Ectodermal cell (in vitro differentiated cells): ENCODE data around the gene RAB37.
A peak's percentile ranks its signal among the peaks of the same experiment; 100 is the strongest.

Experiments
- H3K27ac ChIP-seq: 2 replicates; pipeline ENCODE4 v1.7.0; 2013; ENCODE audit warnings: mild to moderate bottlenecking, low read depth, low read length; ENCODE audit not compliant: insufficient read depth, poor library complexity, severe bottlenecking
- H3K27me3 ChIP-seq: 2 replicates; pipeline ENCODE4 v1.7.0; 2013; ENCODE audit warnings: mild to moderate bottlenecking, low read length; ENCODE audit not compliant: insufficient read depth, control insufficient read depth, poor library complexity, severe bottlenecking
- H3K36me3 ChIP-seq: one replicate; pipeline ENCODE4 v1.7.0; 2013; ENCODE audit warnings: low read length; ENCODE audit not compliant: control insufficient read depth, insufficient read depth
- H3K4me1 ChIP-seq: one replicate; pipeline ENCODE4 v1.7.0; 2013; ENCODE audit warnings: low read length; ENCODE audit not compliant: control insufficient read depth, insufficient read depth
- H3K4me3 ChIP-seq: 2 replicates; pipeline ENCODE4 v1.7.0; 2013; ENCODE audit warnings: low read depth, low read length, control low read depth; ENCODE audit not compliant: insufficient read depth
- H3K9me3 ChIP-seq: 2 replicates; pipeline ENCODE4 v1.7.0; 2013; ENCODE audit warnings: mild to moderate bottlenecking, low read length, moderate library complexity; ENCODE audit not compliant: control insufficient read depth
- WGBS, 2 experiments: methylation state at CpG; one replicate each; pipeline ENCODE4 v1.1.7; 2013; ENCODE audit warnings: missing lambda C conversion rate in 2 of 2; 5-methylcytosine and 5-hydroxymethylcytosine counted together

Gene RAB37

GRCh38 chr17:74769266-74769855, 32.3 kb downstream of the RAB37 start:
- 92 to 93% methylated on average over 6 of the region's 6 CpGs for WGBS, 2 experiments
- no peaks in the 10 kb centered on the region for H3K27me3 ChIP-seq
- H3K9me3 ChIP-seq, result no peaks in the 10 kb centered on the region
- peaks cover 10% of the 10 kb centered on the region for H3K4me1 ChIP-seq
- H3K4me3 ChIP-seq, result no peak overlapping the region
- peaks cover 27% of the 10 kb centered on the region for H3K36me3 ChIP-seq
- no peak overlapping the region for H3K27ac ChIP-seq

GRCh38 chr17:74769856-74770497, 32.9 kb downstream of the RAB37 start:
- Histone ChIP-seq H3K4me3 (no peak overlapping the region), H3K36me3 (peaks cover 27% of the 10 kb centered on the region), H3K9me3 (no peaks in the 10 kb centered on the region), H3K27ac (no peak overlapping the region), H3K27me3 (no peaks in the 10 kb centered on the region), H3K4me1 (peaks cover 4% of the 10 kb centered on the region)
- WGBS, 2 experiments, result 93 to 94% methylated on average over 5 of the region's 5 CpGs

GRCh38 chr17:74770498-74771318, 33.7 kb downstream of the RAB37 start:
- Histone ChIP-seq H3K36me3 (peaks cover 27% of the 10 kb centered on the region), H3K9me3 (no peaks in the 10 kb centered on the region), H3K4me3 (no peak overlapping the region), H3K27me3 (no peaks in the 10 kb centered on the region), H3K27ac (no peak overlapping the region), H3K4me1 (no peaks in the 10 kb centered on the region)
- whole genome bisulfite sequencing, 2 experiments, result 72 to 73% methylated on average over 16 of the region's 16 CpGs

GRCh38 chr17:74771319-74771914, 34.4 kb downstream of the RAB37 start:
- no peaks in the 10 kb centered on the region for H3K4me1 ChIP-seq
- WGBS, 2 experiments, result 89 to 91% methylated on average over 9 of the region's 9 CpGs
- no peaks in the 10 kb centered on the region for H3K27me3 ChIP-seq
- H3K4me3 ChIP-seq, result no peak overlapping the region
- H3K9me3 ChIP-seq, result no peaks in the 10 kb centered on the region
- no peak overlapping the region for H3K27ac ChIP-seq
- H3K36me3 ChIP-seq, result peaks cover 27% of the 10 kb centered on the region

- WGBS, 2 experiments, result 93 to 95% methylated on average over 13 of the region's 13 CpGs
- Histone ChIP-seq H3K9me3 (no peaks in the 10 kb centered on the region), H3K4me3 (no peak overlapping the region), H3K4me1 (no peaks in the 10 kb centered on the region), H3K36me3 (peaks cover 27% of the 10 kb centered on the region), H3K27ac (no peak overlapping the region), H3K27me3 (no peaks in the 10 kb centered on the region)
These were observed 35.0 kb downstream of the RAB37 start for GRCh38 chr17:74772053-74772452.

- no peak overlapping the region for H3K27ac ChIP-seq
- H3K4me3 ChIP-seq, result no peak overlapping the region
- no peaks in the 10 kb centered on the region for H3K9me3 ChIP-seq
- 92 to 95% methylated on average over 6 of the region's 6 CpGs for whole genome bisulfite sequencing, 2 experiments
- peaks cover 27% of the 10 kb centered on the region for H3K36me3 ChIP-seq
- no peaks in the 10 kb centered on the region for H3K27me3 ChIP-seq
- H3K4me1 ChIP-seq, result no peaks in the 10 kb centered on the region
These were observed 36.4 kb downstream of the RAB37 start for GRCh38 chr17:74773414-74773813.

- 89 to 90% methylated on average over 6 of the region's 6 CpGs for WGBS, 2 experiments
- Histone ChIP-seq H3K4me3 (no peak overlapping the region), H3K27me3 (no peaks in the 10 kb centered on the region), H3K36me3 (peaks cover 27% of the 10 kb centered on the region), H3K9me3 (no peaks in the 10 kb centered on the region), H3K27ac (no peak overlapping the region), H3K4me1 (no peaks in the 10 kb centered on the region)
These were observed 36.8 kb downstream of the RAB37 start for GRCh38 chr17:74773871-74774286.

- no peaks in the 10 kb centered on the region for H3K4me1 ChIP-seq
- H3K9me3 ChIP-seq, result no peaks in the 10 kb centered on the region
- WGBS, 2 experiments, result 40 to 46% methylated on average over 12 of the region's 12 CpGs
- H3K4me3 ChIP-seq, result peak overlapping the region; percentile 61
- peaks cover 27% of the 10 kb centered on the region for H3K36me3 ChIP-seq
- no peak overlapping the region for H3K27ac ChIP-seq
- H3K27me3 ChIP-seq, result no peaks in the 10 kb centered on the region
These were observed 38.5 kb downstream of the RAB37 start for GRCh38 chr17:74775409-74776043.

- Histone ChIP-seq H3K36me3 (peaks cover 23% of the 10 kb centered on the region), H3K27me3 (no peaks in the 10 kb centered on the region), H3K4me1 (no peaks in the 10 kb centered on the region), H3K27ac (no peak within 1 kb of the TSS), H3K9me3 (no peaks in the 10 kb centered on the region), H3K4me3 (peak within 1 kb of the TSS; percentile 61)
- WGBS, 2 experiments, result 0% methylated on average over 64 of the region's 64 CpGs
These were observed 39.2 kb downstream of the RAB37 start, which contains the start of gene NAT9 for GRCh38 chr17:74776044-74776962. Gene NAT9 (minus strand): TSS chr17:74776345. CDS start chr17:74775698, 647 bp downstream.
